Left lung (tissue), 10 donors: ENCODE data around the gene LGI1. TPM values are rescaled to one million over a fixed set of nuclear protein-coding genes. Genes with fewer than 3 reads are reported as not detected.

ENCODE experiments used
- ATAC-seq: fragments of 200-7000 bp; cut with Tn5 transposase; one replicate; pipeline ENCODE4 v1.9.1; 2020; ENCODE audit warnings: moderate library complexity
- DNase-seq, 4 donors: peaks; one replicate each; pipeline ENCODE4 v3.0.0-alpha.2; 2013 to 2020
- H3K27ac ChIP-seq, 2 donors: fragments of 200-600 bp; sonication (generic) in 1 of 2; one replicate each; pipeline versions ENCODE4 v1.5.0 to v1.8.0; 2020 to 2021
- H3K27me3 ChIP-seq, 2 donors: fragments of 200-600 bp; sonication (generic) in 1 of 2; one replicate each; pipeline versions ENCODE4 v1.5.0 to v1.8.0; 2020 to 2021
- H3K36me3 ChIP-seq, 2 donors: fragments of 200-600 bp; sonication (generic) in 1 of 2; one replicate each; pipeline versions ENCODE4 v1.5.0 to v1.8.0; 2020 to 2021
- H3K4me1 ChIP-seq, 2 donors: fragments of 200-600 bp; one replicate each; pipeline ENCODE4 v1.8.0; 2021
- H3K4me3 ChIP-seq, 2 donors: fragments of 200-600 bp; sonication (generic) in 1 of 2; one replicate each; pipeline versions ENCODE4 v1.5.0 to v1.8.0; 2020 to 2021; ENCODE audit warnings: mild to moderate bottlenecking in 1 of 2
- H3K9me3 ChIP-seq, 2 donors: fragments of 200-600 bp; sonication (generic) in 1 of 2; one replicate each; pipeline versions ENCODE4 v1.5.0 to v1.8.0; 2020 to 2021
- CTCF ChIP-seq, 2 donors: fragments of 200-600 bp; sonication (generic) in 1 of 2; IDR thresholded peaks; one replicate each; pipeline versions ENCODE4 v1.5.0 to v1.8.0; 2021; ENCODE audit warnings: antibody characterized with exemption in 2 of 2
- intact Hi-C, 2 donors: fragments of 100-400 bp; cut with DNase I; formaldehyde crosslinking; loops; one replicate each; pipeline versions ENCODE4 v1.11.2 to v1.14.2; 2022
- polyA plus RNA-seq, 6 donors: library from polyadenylated mRNA; unstranded; fragments of 120-200 nt; gene quantifications; one replicate each; pipeline ENCODE4 v1.2.1, GENCODE V29; 2013; ENCODE audit not compliant: insufficient read length in 6 of 6
- total RNA-seq, 2 donors: library from RNA; stranded (reverse); fragmentation: NEBNext Ultra II Directional; extraction: Animal tissue kit (Norgen Biotek cat#: 25700); gene quantifications; one replicate each; pipeline ENCODE4 v1.2.1, GENCODE V29; 2021
- donor health status: DM: no; HTN: yes; CAD: no.
- donor health status: DM: no; HTN: no; CAD: no.

The LGI1 gene
- total and polyA plus RNA-seq, 8 donors, result 0.07 to 0.13 (median 0.10) TPM; not detected in 2

GRCh38 chr10:93753621-93754250, 4.0 kb upstream of the LGI1 start:
- no peaks in the 10 kb centered on the region for H3K36me3 ChIP-seq
- ATAC-seq (no peak), DNase-seq (no peak)
- peaks cover 0 to 6% of the 10 kb centered on the region in 2 donors for H3K4me1 ChIP-seq
- intact Hi-C loops, result no loop called here
- TF ChIP-seq CTCF (IDR thresholded peaks at IDR 0.05), result no peak
- H3K4me3 ChIP-seq, result no peak overlapping the region
- no peak overlapping the region for H3K27ac ChIP-seq
- H3K27me3 ChIP-seq, result peaks cover 0 to 30% of the 10 kb centered on the region in 2 donors
- no peaks in the 10 kb centered on the region for H3K9me3 ChIP-seq

DNA sequence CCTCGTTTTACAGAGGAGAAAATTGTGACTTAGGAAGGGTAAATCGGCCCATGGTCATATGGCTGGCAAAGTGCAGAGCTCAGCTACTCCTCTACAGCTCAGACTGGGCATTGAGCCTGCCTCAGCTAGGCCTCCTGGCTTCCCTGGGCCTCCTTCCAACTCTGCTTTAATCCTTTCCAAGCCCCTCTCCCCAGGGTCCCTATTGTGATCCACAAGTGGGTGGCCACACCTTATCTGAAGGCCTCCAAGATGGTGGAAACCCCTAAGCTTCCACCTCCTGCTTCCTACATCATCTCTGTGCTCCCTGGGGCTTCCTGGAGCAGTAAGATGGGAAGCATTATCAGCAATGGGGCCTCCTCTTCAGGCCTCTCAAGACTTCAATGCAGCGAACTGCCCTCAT, 3.0 kb upstream of the LGI1 start:
- H3K9me3 ChIP-seq, result no peaks in the 10 kb centered on the region

DNA sequence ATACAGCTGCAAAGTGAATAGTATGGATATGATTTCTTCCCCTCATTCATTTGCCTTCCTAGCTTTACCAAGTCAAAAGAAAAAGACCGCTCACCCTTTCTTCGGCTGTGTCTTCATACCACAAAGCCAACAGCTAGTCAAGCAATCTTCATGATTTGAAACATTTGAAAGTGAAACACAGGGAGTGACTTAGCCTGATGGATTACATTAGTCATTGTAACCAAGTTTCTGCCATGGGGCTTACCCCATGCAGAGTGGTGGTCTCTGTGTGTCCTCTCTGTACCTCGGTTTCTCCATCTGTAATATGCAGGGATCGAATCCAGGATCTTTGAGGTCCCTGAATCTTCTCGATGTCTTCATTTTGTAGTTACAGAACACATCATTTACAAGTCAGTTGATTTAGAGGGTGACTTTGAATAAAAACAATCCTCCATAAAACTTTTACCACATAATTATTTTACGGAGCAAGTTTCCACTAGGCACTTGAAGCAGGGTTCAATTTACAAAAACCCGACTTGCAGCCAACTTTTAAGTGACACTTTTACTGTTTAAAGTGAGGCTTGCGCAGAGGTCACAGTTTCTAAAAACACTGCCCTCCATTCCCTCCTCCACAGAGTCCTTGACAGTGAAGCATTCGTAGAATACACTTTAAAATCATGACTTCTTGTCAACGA, 2.2 kb upstream of the LGI1 start:
- Histone ChIP-seq H3K27me3 (peaks cover 0 to 49% of the 10 kb centered on the region in 2 donors), H3K36me3 (no peaks in the 10 kb centered on the region), H3K4me3 (no peak overlapping the region), H3K9me3 (no peaks in the 10 kb centered on the region), H3K4me1 (peaks cover 0 to 6% of the 10 kb centered on the region in 2 donors), H3K27ac (no peak overlapping the region)
- DNase-seq (peak in 1 of 4 donors; percentile 42), ATAC-seq (peak; percentile 73)
- intact Hi-C loops, result no loop called here
- TF ChIP-seq CTCF (IDR thresholded peaks at IDR 0.05), result no peak

More for the DNA sequence above, 3.0 kb upstream of the LGI1 start:
- ATAC-seq (no peak), DNase-seq (no peak)
- intact Hi-C loops, result no loop called here
- no peak for TF ChIP-seq CTCF (IDR thresholded peaks at IDR 0.05)
- Histone ChIP-seq H3K27ac (no peak overlapping the region), H3K27me3 (peaks cover 0 to 40% of the 10 kb centered on the region in 2 donors), H3K4me3 (no peak overlapping the region), H3K36me3 (no peaks in the 10 kb centered on the region), H3K4me1 (peaks cover 0 to 6% of the 10 kb centered on the region in 2 donors)

GRCh38 chr10:93756118-93756517, 1.6 kb upstream of the LGI1 start:
- Histone ChIP-seq H3K9me3 (no peaks in the 10 kb centered on the region), H3K27ac (no peak overlapping the region), H3K4me1 (peaks cover 0 to 6% of the 10 kb centered on the region in 2 donors), H3K27me3 (peaks cover 0 to 52% of the 10 kb centered on the region in 2 donors), H3K36me3 (no peaks in the 10 kb centered on the region), H3K4me3 (no peak overlapping the region)
- intact Hi-C loops, result no loop called here
- DNase-seq (no peak), ATAC-seq (peak; percentile 82)
- no peak for TF ChIP-seq CTCF (IDR thresholded peaks at IDR 0.05)

DNA sequence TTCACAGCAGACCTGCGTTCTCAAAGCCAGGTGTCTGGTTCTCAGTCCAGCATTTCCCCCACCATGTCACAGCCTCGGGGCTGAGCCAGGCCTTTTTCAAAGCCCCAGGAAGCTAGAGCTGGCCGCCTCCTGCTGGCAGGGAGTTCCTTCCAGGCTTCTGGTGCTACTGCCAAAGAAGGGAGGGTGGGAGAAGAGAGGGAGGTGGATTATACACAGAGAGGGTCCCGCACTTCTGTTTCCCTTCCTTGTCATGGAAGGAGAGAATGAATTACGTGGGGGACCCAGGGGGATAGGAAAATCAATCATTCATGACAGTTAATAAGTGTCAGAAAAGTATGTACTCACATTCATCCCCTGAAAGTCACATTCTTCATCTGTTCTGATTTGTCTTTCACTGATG, 600 bp upstream of the LGI1 start:
- Histone ChIP-seq H3K36me3 (no peaks in the 10 kb centered on the region), H3K4me3 (no peak overlapping the region), H3K27ac (no peak overlapping the region), H3K4me1 (peaks cover 0 to 6% of the 10 kb centered on the region in 2 donors), H3K27me3 (peaks cover 0 to 52% of the 10 kb centered on the region in 2 donors), H3K9me3 (no peaks in the 10 kb centered on the region)
- ATAC-seq (no peak), DNase-seq (no peak)
- intact Hi-C loops, result no loop called here
- TF ChIP-seq CTCF (IDR thresholded peaks at IDR 0.05), result no peak
